Esophagus muscularis mucosa (tissue), 4 donors: ENCODE measurements around the gene NAV2. TPM values are rescaled to one million over a fixed set of nuclear protein-coding genes. Genes with fewer than 3 reads are reported as not detected.

Experiments
- DNase-seq: peaks from one replicate; pipeline ENCODE4 v3.0.0-alpha.2; 2017; ENCODE audit errors: extremely low spot score
- H3K27ac ChIP-seq, 4 donors: fragments of 200-600 bp; sonication (generic); replicated peaks in 1 of 4; 1 replicate in 3 of 4; 2 replicates in 1 of 4; pipeline ENCODE4 v1.5.1; 2016 to 2019; ENCODE audit warnings: mild to moderate bottlenecking in 1 of 4
- H3K27me3 ChIP-seq, 4 donors: fragments of 200-600 bp; sonication (generic); one replicate each; pipeline versions ENCODE4 v1.5.1 to v1.6.0; 2016 to 2019
- H3K36me3 ChIP-seq, 4 donors: fragments of 200-600 bp; sonication (generic); one replicate each; pipeline ENCODE4 v1.5.1; 2016 to 2019
- H3K4me1 ChIP-seq, 4 donors: fragments of 200-600 bp; sonication (generic); one replicate each; pipeline ENCODE4 v1.5.1; 2016 to 2019
- H3K4me3 ChIP-seq, 4 donors: fragments of 200-600 bp; sonication (generic); 1 replicate in 2 of 4; 2 replicates in 2 of 4; pipeline ENCODE4 v1.5.1; 2016 to 2019; ENCODE audit warnings: mild to moderate bottlenecking in 4 of 4, moderate library complexity in 1 of 4
- H3K9me3 ChIP-seq, 4 donors: fragments of 200-600 bp; sonication (generic); 1 replicate in 3 of 4; 2 replicates in 1 of 4; pipeline ENCODE4 v1.5.1; 2016 to 2019
- CTCF ChIP-seq, 3 experiments: fragments of 200-600 bp in 2 of 3; fragments of 450-650 bp in 1 of 3; sonication (generic) in 2 of 3; IDR thresholded peaks; one replicate each; pipeline ENCODE4 v1.5.1; 2017 to 2019; ENCODE audit warnings: antibody characterized with exemption in 3 of 3, mild to moderate bottlenecking in 2 of 3, moderate library complexity in 1 of 3
- EP300 ChIP-seq: sonication (generic); formaldehyde crosslinking; IDR thresholded peaks from one replicate; pipeline ENCODE4 v1.6.1; 2017; ENCODE audit warnings: antibody characterized with exemption
- POLR2A ChIP-seq: fragments of 450-650 bp; IDR thresholded peaks from one replicate; pipeline ENCODE4 v1.6.1; 2017; ENCODE audit warnings: antibody characterized with exemption, moderate library complexity, mild to moderate bottlenecking, low read depth
- POLR2AphosphoS5 ChIP-seq, 2 donors: sonication (generic); formaldehyde crosslinking; IDR thresholded peaks; one replicate each; pipeline ENCODE4 v1.6.1; 2017; ENCODE audit warnings: antibody characterized with exemption in 2 of 2
- WGBS: methylation state at CpG from one replicate; pipeline ENCODE4 v1.1.5; 2018; 5-methylcytosine and 5-hydroxymethylcytosine counted together
- intact Hi-C: fragments of 100-400 bp; cut with DNase I; formaldehyde crosslinking; loops from one replicate; pipeline ENCODE4 v1.15.1; 2023
- total RNA-seq, 4 donors: library from RNA; depleted of rRNA; stranded (reverse); fragments of >200 nt; gene quantifications; one replicate each; pipeline versions ENCODE4 v1.1.0 to v1.2.1, GENCODE V29; 2016

The NAV2 gene
- total RNA-seq, 4 donors from 2014 or later, result 21.9 to 57.0 (median 37.5) TPM

- no peak for DNase-seq
- H3K36me3 ChIP-seq, result no peaks in the 10 kb centered on the region
- H3K9me3 ChIP-seq, result no peaks in the 10 kb centered on the region
- 100% methylated on average over 3 of the region's 3 CpGs for WGBS
- intact Hi-C loops, result no loop called here
- H3K4me3 ChIP-seq, result no peak overlapping the region
- H3K4me1 ChIP-seq, result peaks cover 20 to 39% (median 35%) of the 10 kb centered on the region in 4 donors
- H3K27ac ChIP-seq, result no peak overlapping the region
- H3K27me3 ChIP-seq, result no peaks in the 10 kb centered on the region
- TF ChIP-seq EP300 (no peak), POLR2AphosphoS5 (IDR thresholded peaks at IDR 0.05) (no peak), CTCF (IDR thresholded peaks at IDR 0.05) (no peak), POLR2A (no peak)
Observed at GRCh38 chr11:19774329-19774728, 61.7 kb downstream of the NAV2 start.

- DNase-seq, result no peak
- Histone ChIP-seq H3K9me3 (no peaks in the 10 kb centered on the region), H3K36me3 (no peaks in the 10 kb centered on the region), H3K4me3 (no peak overlapping the region), H3K4me1 (peaks cover 13 to 40% (median 31%) of the 10 kb centered on the region in 4 donors), H3K27me3 (no peaks in the 10 kb centered on the region), H3K27ac (no peak overlapping the region)
- TF ChIP-seq POLR2AphosphoS5 (IDR thresholded peaks at IDR 0.05) (no peak), CTCF (IDR thresholded peaks at IDR 0.05) (no peak), POLR2A (no peak), EP300 (no peak)
- intact Hi-C loops, result no loop called here
- WGBS, result 93% methylated on average over 3 of the region's 3 CpGs
Observed at GRCh38 chr11:19774817-19775580, 62.4 kb downstream of the NAV2 start.

GRCh38 chr11:19775622-19776021 is 63.0 kb downstream of the NAV2 start:
- H3K27ac ChIP-seq, result no peak overlapping the region
- H3K36me3 ChIP-seq, result no peaks in the 10 kb centered on the region
- 96% methylated on average over 4 of the region's 4 CpGs for WGBS
- H3K4me1 ChIP-seq, result peaks cover 10 to 41% (median 31%) of the 10 kb centered on the region in 4 donors
- H3K27me3 ChIP-seq, result no peaks in the 10 kb centered on the region
- intact Hi-C loops, result no loop called here
- H3K9me3 ChIP-seq, result no peaks in the 10 kb centered on the region
- no peak for DNase-seq
- TF ChIP-seq CTCF (IDR thresholded peaks at IDR 0.05), result no peak
- TF ChIP-seq POLR2AphosphoS5 (IDR thresholded peaks at IDR 0.05), result no peak
- TF ChIP-seq EP300, result no peak
- TF ChIP-seq POLR2A, result no peak
- H3K4me3 ChIP-seq, result no peak overlapping the region

- peak overlapping the region in 2 of 4 donors; percentile 20 to 30 for H3K27ac ChIP-seq
Observed at GRCh38 chr11:19777039-19777376, 64.4 kb downstream of the NAV2 start.

More at GRCh38 chr11:19777039-19777376, 64.4 kb downstream of the NAV2 start:
- 3% methylated on average over 6 of the region's 48 CpGs for WGBS
- Histone ChIP-seq H3K36me3 (no peaks in the 10 kb centered on the region), H3K27me3 (no peaks in the 10 kb centered on the region), H3K9me3 (no peaks in the 10 kb centered on the region), H3K4me3 (peak overlapping the region; percentile 50 to 67 (median 56)), H3K4me1 (peaks cover 10 to 41% (median 31%) of the 10 kb centered on the region in 4 donors)
- TF ChIP-seq EP300, result no peak
- no peak for TF ChIP-seq POLR2A
- no peak for TF ChIP-seq POLR2AphosphoS5 (IDR thresholded peaks at IDR 0.05)
- TF ChIP-seq CTCF (IDR thresholded peaks at IDR 0.05), result no peak
- intact Hi-C loops, result no loop called here
- DNase-seq, result no peak
